GM23338 (cell line): ENCODE measurements around the gene ECSCR.

Source experiments
- EZH2 ChIP-seq: fragments of 200-600 bp; sonication (generic); IDR thresholded peaks from one replicate; pipeline ENCODE4 v1.8.0; 2017; ENCODE audit warnings: antibody characterized with exemption, mild to moderate bottlenecking, low read depth; ENCODE audit not compliant: unreplicated experiment
- EZH2phosphoT487 ChIP-seq: fragments of 200-600 bp; sonication (generic); IDR thresholded peaks from one replicate; pipeline ENCODE4 v1.8.1; 2018; ENCODE audit warnings: antibody characterized with exemption; ENCODE audit not compliant: unreplicated experiment
- JUNB ChIP-seq: IDR thresholded peaks from one replicate; pipeline ENCODE4 v1.6.1; 2016; ENCODE audit warnings: antibody characterized with exemption; ENCODE audit not compliant: unreplicated experiment
- POLR2AphosphoS5 ChIP-seq: IDR thresholded peaks from 2 replicates; pipeline ENCODE4 v1.6.1; 2016; ENCODE audit warnings: antibody characterized with exemption, low read depth
- TF ChIP-seq, protein P1 (sequence below), 2 experiments: fragments of 200-600 bp in 1 of 2; sonication (generic) in 1 of 2; conservative IDR thresholded peaks; 2 replicates each; pipeline versions ENCODE4 v1.5.1 to v1.6.1; 2016 to 2017; ENCODE audit warnings: antibody characterized with exemption in 2 of 2, low read depth in 2 of 2, mild to moderate bottlenecking in 2 of 2, moderate library complexity in 1 of 2

- TF ChIP-seq, protein P1, sequence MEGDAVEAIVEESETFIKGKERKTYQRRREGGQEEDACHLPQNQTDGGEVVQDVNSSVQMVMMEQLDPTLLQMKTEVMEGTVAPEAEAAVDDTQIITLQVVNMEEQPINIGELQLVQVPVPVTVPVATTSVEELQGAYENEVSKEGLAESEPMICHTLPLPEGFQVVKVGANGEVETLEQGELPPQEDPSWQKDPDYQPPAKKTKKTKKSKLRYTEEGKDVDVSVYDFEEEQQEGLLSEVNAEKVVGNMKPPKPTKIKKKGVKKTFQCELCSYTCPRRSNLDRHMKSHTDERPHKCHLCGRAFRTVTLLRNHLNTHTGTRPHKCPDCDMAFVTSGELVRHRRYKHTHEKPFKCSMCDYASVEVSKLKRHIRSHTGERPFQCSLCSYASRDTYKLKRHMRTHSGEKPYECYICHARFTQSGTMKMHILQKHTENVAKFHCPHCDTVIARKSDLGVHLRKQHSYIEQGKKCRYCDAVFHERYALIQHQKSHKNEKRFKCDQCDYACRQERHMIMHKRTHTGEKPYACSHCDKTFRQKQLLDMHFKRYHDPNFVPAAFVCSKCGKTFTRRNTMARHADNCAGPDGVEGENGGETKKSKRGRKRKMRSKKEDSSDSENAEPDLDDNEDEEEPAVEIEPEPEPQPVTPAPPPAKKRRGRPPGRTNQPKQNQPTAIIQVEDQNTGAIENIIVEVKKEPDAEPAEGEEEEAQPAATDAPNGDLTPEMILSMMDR (conservative IDR thresholded peaks at IDR 0.05; ENCODE audit: low read depth in 2 of 2): no peak
- TF ChIP-seq EZH2 (no peak), EZH2phosphoT487 (no peak), JUNB (no peak), POLR2AphosphoS5 (no peak)
These were observed 3.0 kb downstream of the ECSCR start for GRCh38 chr5:139459451-139459934.
